HUES48 (cell line): Measurements from ENCODE around the gene ASB13.
"Not testable (repeated sequence)": the region's sequence is repeated elsewhere in the genome, so short reads cannot be mapped to it uniquely, and the experiment has no call there.

ENCODE experiments used
- H3K27ac ChIP-seq: one replicate; pipeline ENCODE4 v1.7.0; 2013; ENCODE audit warnings: low read depth, low read length, inconsistent platforms
- H3K27me3 ChIP-seq: 2 replicates; pipeline ENCODE4 v1.6.1; 2013; ENCODE audit warnings: mild to moderate bottlenecking, low read length; ENCODE audit not compliant: control insufficient read depth, insufficient read depth
- H3K36me3 ChIP-seq: 2 replicates; pipeline ENCODE4 v1.6.1; 2013; ENCODE audit warnings: low read length; ENCODE audit not compliant: control insufficient read depth, insufficient read depth
- H3K4me1 ChIP-seq: 2 replicates; pipeline ENCODE4 v1.6.1; 2013; ENCODE audit warnings: mild to moderate bottlenecking, low read length; ENCODE audit not compliant: control insufficient read depth, insufficient read depth
- H3K4me3 ChIP-seq: 2 replicates; pipeline ENCODE4 v1.5.1; 2013; ENCODE audit warnings: mild to moderate bottlenecking, low read depth, low read length
- H3K9ac ChIP-seq: 2 replicates; pipeline ENCODE4 v1.6.1; 2013; ENCODE audit warnings: mild to moderate bottlenecking, low read depth, low read length, moderate library complexity
- H3K9me3 ChIP-seq: 2 replicates; pipeline ENCODE4 v1.6.1; 2013; ENCODE audit warnings: low read length; ENCODE audit not compliant: control insufficient read depth, insufficient read depth

ASB13 gene

DNA sequence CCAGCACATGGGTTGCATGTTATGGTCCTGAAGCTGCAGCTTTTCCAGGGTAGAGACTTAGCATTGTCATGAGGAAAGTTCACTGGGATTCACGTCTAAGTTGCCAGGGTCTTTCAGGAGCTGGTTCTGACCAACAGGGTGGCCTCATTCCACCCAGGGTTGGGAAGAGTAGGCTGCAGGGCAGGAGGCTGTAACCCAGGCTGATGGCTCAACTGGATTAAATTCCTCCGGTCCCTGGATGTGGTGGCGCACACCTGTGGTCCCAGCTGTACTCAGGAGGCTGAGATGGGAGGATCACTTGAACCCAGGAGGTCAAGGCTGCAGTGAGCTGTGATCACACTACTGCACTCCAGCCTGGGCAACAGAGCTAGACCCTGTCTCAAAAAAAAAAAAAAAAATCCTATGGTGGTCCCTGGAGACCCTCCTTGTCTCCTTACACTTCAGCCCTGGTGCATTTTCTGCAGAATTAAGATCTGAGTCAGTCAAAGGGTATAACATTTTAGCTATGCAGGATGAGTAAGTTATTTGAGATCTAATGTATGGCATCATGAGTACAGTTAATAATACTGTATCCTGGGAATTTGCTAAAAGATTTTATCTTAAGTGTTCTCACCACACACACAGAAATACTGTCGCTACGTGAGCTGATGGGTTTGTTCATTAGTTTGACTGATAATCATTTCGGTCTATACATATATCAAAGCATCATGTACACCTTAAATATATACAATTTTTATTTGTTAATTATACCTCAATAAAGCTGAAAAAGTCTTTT, 44.0 kb downstream of the ASB13 start:
- no peaks in the 10 kb centered on the region for H3K27me3 ChIP-seq
- no peaks in the 10 kb centered on the region for H3K36me3 ChIP-seq
- H3K4me1 ChIP-seq: no peaks in the 10 kb centered on the region
- no peak overlapping the region for H3K9ac ChIP-seq
- H3K9me3 ChIP-seq: no peaks in the 10 kb centered on the region
- no peak overlapping the region for H3K27ac ChIP-seq
- no peak overlapping the region for H3K4me3 ChIP-seq

- not testable (repeated sequence) for H3K27me3 ChIP-seq, H3K36me3 ChIP-seq, H3K4me3 ChIP-seq, H3K27ac ChIP-seq, H3K4me1 ChIP-seq, H3K9me3 ChIP-seq, H3K9ac ChIP-seq
Measured at GRCh38 chr10:5621371-5621770, 45.0 kb downstream of the ASB13 start.

- no peaks in the 10 kb centered on the region for H3K27me3 ChIP-seq
- no peak overlapping the region for H3K4me3 ChIP-seq
- no peak overlapping the region for H3K9ac ChIP-seq
- H3K36me3 ChIP-seq: no peaks in the 10 kb centered on the region
- H3K27ac ChIP-seq: no peak overlapping the region
- H3K4me1 ChIP-seq: no peaks in the 10 kb centered on the region
- H3K9me3 ChIP-seq: no peaks in the 10 kb centered on the region
Measured at GRCh38 chr10:5620966-5621365, 45.4 kb downstream of the ASB13 start.

- Histone ChIP-seq H3K4me1 (no peaks in the 10 kb centered on the region), H3K36me3 (no peaks in the 10 kb centered on the region), H3K9me3 (no peaks in the 10 kb centered on the region), H3K9ac (no peak overlapping the region), H3K4me3 (no peak overlapping the region), H3K27me3 (no peaks in the 10 kb centered on the region), H3K27ac (no peak overlapping the region)
Measured at GRCh38 chr10:5620223-5620721, 46.1 kb downstream of the ASB13 start.

GRCh38 chr10:5619362-5620211, 46.8 kb downstream of the ASB13 start:
- H3K9me3 ChIP-seq: no peaks in the 10 kb centered on the region
- no peak overlapping the region for H3K27ac ChIP-seq
- no peaks in the 10 kb centered on the region for H3K36me3 ChIP-seq
- H3K4me1 ChIP-seq: no peaks in the 10 kb centered on the region
- no peaks in the 10 kb centered on the region for H3K27me3 ChIP-seq
- H3K9ac ChIP-seq: no peak overlapping the region
- no peak overlapping the region for H3K4me3 ChIP-seq

DNA sequence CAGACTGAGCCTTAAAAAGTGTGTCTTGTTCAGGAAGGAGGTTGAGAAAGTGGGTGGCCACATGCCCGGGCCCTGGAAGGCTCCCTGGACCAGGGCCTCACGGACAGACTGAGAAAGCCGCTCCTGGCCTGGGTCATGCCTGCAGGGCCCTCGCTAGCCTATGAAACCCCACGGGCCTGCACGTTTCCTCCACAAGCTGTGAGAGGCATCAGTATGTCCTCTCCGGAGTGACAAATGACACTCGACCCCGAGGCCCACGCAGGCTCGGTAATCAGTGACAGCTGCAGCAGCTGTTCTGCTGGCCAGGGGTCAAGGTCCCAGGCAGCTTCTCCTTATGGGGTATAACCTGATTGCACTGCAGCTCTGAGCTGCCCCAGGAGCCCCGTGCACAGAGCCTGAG, 47.6 kb downstream of the ASB13 start:
- Histone ChIP-seq H3K36me3 (no peaks in the 10 kb centered on the region), H3K4me1 (no peaks in the 10 kb centered on the region), H3K9ac (no peak overlapping the region), H3K9me3 (no peaks in the 10 kb centered on the region), H3K27me3 (no peaks in the 10 kb centered on the region), H3K27ac (no peak overlapping the region), H3K4me3 (no peak overlapping the region)

DNA sequence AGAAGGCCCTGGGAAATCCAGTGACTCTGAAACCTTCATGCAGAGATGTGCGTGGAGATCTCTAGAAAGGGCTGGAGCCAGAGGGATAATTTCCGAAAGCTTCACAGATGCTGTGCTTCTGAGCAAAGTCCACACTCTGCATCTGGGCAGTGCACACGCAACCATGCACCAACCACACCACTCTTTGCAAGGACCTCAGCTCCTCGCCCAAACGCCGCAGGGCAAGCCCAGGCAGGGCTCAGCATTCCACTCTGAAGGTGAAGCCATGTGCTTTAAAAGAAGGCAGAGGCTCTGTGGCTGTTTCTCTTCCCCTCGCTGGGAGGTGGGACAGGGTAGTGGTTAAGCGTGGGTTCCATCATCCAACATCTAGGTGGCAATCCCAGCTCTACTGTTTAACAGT, 48.4 kb downstream of the ASB13 start:
- Histone ChIP-seq H3K36me3 (no peaks in the 10 kb centered on the region), H3K4me1 (no peaks in the 10 kb centered on the region), H3K27me3 (no peaks in the 10 kb centered on the region), H3K9me3 (no peaks in the 10 kb centered on the region), H3K27ac (no peak overlapping the region), H3K9ac (no peak overlapping the region), H3K4me3 (no peak overlapping the region)

DNA sequence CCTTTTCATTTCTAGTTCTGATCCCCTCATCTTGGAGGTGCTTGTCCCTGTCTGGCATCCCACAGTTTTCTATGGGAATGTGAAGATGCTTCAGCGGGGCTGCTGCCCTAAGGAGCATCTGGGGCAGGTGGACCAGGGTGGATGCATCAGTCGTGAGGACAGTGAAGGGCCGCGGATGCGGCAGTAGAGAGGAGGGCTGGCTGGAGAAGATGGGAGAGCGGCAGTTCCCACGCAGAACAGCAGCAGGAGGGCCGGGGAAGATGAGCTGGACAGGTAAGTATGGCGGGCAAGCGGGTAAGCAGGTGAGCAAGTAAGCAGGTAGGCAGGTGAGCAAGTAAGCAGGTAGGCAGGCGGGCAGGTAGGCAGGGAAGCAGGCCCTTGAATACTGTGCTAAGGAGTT, 48.9 kb downstream of the ASB13 start:
- H3K9me3 ChIP-seq: no peaks in the 10 kb centered on the region
- no peak overlapping the region for H3K4me3 ChIP-seq
- H3K27me3 ChIP-seq: no peaks in the 10 kb centered on the region
- no peaks in the 10 kb centered on the region for H3K36me3 ChIP-seq
- no peak overlapping the region for H3K27ac ChIP-seq
- no peak overlapping the region for H3K9ac ChIP-seq
- no peaks in the 10 kb centered on the region for H3K4me1 ChIP-seq

DNA sequence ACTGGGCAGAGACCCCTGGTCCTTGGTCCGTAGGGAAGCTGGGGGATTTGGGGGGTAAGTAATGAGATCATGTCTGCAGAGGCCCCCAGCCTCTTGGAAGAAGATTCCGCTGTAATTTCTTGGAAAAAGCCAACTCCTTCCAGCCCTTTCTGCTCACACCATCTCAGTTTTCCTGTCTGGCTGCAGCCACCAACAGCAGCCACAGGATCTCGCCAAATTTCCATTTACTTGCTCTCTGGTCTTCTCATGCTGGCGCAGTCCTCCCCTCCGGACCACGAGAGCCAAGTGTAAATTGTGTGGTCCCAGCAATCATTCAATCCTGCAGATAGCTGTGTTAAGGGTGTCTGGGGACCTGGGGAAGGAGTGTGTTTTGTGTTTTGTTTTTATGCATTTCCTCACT, 49.6 kb downstream of the ASB13 start:
- H3K27ac ChIP-seq: no peak overlapping the region
- H3K4me3 ChIP-seq: no peak overlapping the region
- no peak overlapping the region for H3K9ac ChIP-seq
- H3K27me3 ChIP-seq: no peaks in the 10 kb centered on the region
- no peaks in the 10 kb centered on the region for H3K4me1 ChIP-seq
- no peaks in the 10 kb centered on the region for H3K9me3 ChIP-seq
- no peaks in the 10 kb centered on the region for H3K36me3 ChIP-seq

GRCh38 chr10:5616046-5616445, 50.3 kb downstream of the ASB13 start:
- Histone ChIP-seq H3K36me3 (no peaks in the 10 kb centered on the region), H3K9ac (no peak overlapping the region), H3K27ac (no peak overlapping the region), H3K9me3 (no peaks in the 10 kb centered on the region), H3K4me1 (no peaks in the 10 kb centered on the region), H3K4me3 (no peak overlapping the region), H3K27me3 (no peaks in the 10 kb centered on the region)

DNA sequence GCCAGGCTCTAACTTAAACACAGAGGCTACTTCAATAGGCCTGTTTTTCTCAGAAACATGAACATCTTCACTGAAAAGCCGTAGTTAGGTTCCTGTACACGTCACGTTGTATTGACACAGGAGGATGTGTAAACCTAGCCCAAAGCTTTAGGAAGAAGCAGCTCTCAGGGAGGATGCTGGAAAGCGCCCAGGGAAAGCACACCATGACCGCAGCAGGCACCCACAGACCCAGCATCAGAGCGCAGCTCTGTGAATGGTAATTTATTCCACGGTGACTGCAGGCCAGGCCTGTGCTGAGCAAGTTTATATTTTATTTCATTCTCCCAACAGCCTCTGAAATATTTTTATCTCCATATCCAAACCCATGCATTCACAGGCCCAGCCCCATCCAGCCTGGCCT, 51.1 kb downstream of the ASB13 start:
- Histone ChIP-seq H3K9ac (no peak overlapping the region), H3K36me3 (no peaks in the 10 kb centered on the region), H3K4me1 (no peaks in the 10 kb centered on the region), H3K9me3 (no peaks in the 10 kb centered on the region), H3K27ac (no peak overlapping the region), H3K27me3 (no peaks in the 10 kb centered on the region), H3K4me3 (no peak overlapping the region)
